GM12878 (cell line): ENCODE measurements around the gene SLC25A41. TPM values are rescaled to one million over a fixed set of nuclear protein-coding genes. Genes with fewer than 3 reads are reported as not detected.
A peak's percentile ranks its signal among the peaks of the same experiment; 100 is the strongest.

Experiments used
- CHD4 ChIP-seq: fragments of 200-600 bp; sonication (generic); IDR thresholded peaks from 2 replicates; pipeline ENCODE4 v1.6.1; 2016; ENCODE audit warnings: mild to moderate bottlenecking
- HDAC2 ChIP-seq: fragments of 200-600 bp; sonication (generic); IDR thresholded peaks from 2 replicates; pipeline ENCODE4 v1.6.1; 2017
- POLR2A ChIP-seq: IDR thresholded peaks from 2 replicates; pipeline ENCODE4 v1.6.1; 2011; ENCODE audit warnings: low read depth, mild to moderate bottlenecking, low read length
- POLR2AphosphoS5 ChIP-seq: IDR thresholded peaks from 2 replicates; pipeline ENCODE4 v1.6.1; 2011; ENCODE audit warnings: mild to moderate bottlenecking, low read length, inconsistent platforms
- SMAD5 ChIP-seq: IDR thresholded peaks from 2 replicates; pipeline ENCODE4 v1.6.1; 2016; ENCODE audit warnings: antibody characterized with exemption, low read depth
- SPI1 ChIP-seq: IDR thresholded peaks from 2 replicates; pipeline ENCODE4 v1.6.1; 2011; ENCODE audit warnings: low read depth, mild to moderate bottlenecking, low read length, moderate library complexity, borderline replicate concordance; ENCODE audit not compliant: insufficient read depth
- WRNIP1 ChIP-seq: IDR thresholded peaks from 2 replicates; pipeline ENCODE4 v1.6.1; 2011; ENCODE audit warnings: low read depth, low read length, improper control_type of control experiment, borderline replicate concordance
- polyA plus RNA-seq, 11 experiments: library from polyadenylated mRNA; depleted of rRNA in 4 of 11; unstranded in 6 of 11; stranded (reverse) in 5 of 11; fragments of >200 nt; fragmentation: Nextera tagmentation in 4 of 11; fragmentation: Illumina TruSeq in 1 of 11; extraction: Ambion mirVana in 4 of 11; extraction: Trizol in 1 of 11; gene quantifications; 1 replicate in 1 of 11; 2 replicates in 10 of 11; pipeline versions ENCODE4 v1.2.1 to v1.2.3, GENCODE V29; 2011 to 2016; ENCODE audit warnings: inconsistent platforms in 2 of 11, missing spikeins in 2 of 11, low read depth in 1 of 11
- total RNA-seq, 4 experiments: library from RNA; depleted of rRNA in 3 of 4; stranded (reverse); fragments of >200 nt in 3 of 4; fragmentation: Illumina TruSeq in 1 of 4; extraction: Trizol in 1 of 4; gene quantifications; 2 replicates each; pipeline versions ENCODE4 v1.2.1 to v1.2.3, GENCODE V29; 2013 to 2021
- TF ChIP-seq, protein P1 (sequence below): fragments of 450-650 bp; IDR thresholded peaks from 2 replicates; pipeline ENCODE4 v1.6.1; 2016; ENCODE audit warnings: mild to moderate bottlenecking
- TF ChIP-seq, protein P2 (sequence below): IDR thresholded peaks from 2 replicates; pipeline ENCODE4 v1.6.1; 2012; ENCODE audit warnings: low read length, inconsistent platforms

The SLC25A41 gene
- total and polyA plus RNA-seq, 10 of the 15 experiments (the other 5 are each of a cell fraction or from before 2014, with no cell fraction given), result 0.23 to 1.2 (median 0.43) TPM; not detected in 2

DNA sequence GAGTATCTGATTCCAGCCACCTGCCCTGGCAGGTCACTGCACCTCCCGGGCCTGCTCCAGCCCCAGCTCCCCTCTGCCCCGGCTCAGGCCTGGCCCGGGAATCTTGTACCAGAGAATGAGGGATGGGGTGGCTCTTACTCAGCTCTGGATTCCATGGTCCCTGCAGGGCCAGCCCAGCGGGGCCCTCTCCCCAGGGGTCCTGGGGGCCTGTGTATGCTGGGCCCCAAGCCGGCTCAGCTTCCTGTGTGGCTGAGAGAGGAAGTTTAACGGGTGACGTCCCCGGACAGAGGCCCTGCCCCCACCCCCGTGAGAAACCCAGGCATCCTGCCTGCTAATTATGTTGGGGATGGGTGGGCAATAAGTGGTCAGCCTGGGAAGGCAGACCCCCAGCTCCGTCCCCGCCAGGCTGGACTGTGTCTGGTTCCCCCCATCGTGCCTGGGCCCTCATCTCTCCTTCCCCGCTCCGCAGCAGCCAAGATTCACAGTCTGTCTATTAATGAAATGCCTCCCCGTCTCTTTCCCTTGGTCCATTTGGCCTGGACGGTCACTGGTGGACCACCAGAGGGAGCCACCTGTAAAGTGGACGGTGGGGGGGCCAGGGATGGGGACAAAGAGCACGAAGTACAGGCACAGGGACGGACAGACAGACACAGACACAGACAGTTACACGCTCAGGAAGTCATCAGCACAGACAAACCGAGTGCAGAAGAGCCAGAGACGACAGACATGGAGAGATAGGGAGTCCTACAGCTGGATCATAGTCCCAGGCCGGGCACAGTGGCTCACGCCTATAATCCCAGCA is 48.2 kb upstream of the SLC25A41 start, which contains the start of gene DENND1C (continued):
- TF ChIP-seq SMAD5 (0 out of 2 replicates have a peak, but pooled peaks have one; percentile 60), CHD4 (no peak), SPI1 (peak; percentile 75; the same call in 1 of the 2 replicates), WRNIP1 (no peak), HDAC2 (no peak), POLR2A (peak; percentile 82), POLR2AphosphoS5 (peak; percentile 77)
- TF ChIP-seq, protein P1, sequence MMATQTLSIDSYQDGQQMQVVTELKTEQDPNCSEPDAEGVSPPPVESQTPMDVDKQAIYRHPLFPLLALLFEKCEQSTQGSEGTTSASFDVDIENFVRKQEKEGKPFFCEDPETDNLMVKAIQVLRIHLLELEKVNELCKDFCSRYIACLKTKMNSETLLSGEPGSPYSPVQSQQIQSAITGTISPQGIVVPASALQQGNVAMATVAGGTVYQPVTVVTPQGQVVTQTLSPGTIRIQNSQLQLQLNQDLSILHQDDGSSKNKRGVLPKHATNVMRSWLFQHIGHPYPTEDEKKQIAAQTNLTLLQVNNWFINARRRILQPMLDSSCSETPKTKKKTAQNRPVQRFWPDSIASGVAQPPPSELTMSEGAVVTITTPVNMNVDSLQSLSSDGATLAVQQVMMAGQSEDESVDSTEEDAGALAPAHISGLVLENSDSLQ, result 0 out of 2 replicates have a peak, but pooled peaks have one; percentile 7
- TF ChIP-seq, protein P2, sequence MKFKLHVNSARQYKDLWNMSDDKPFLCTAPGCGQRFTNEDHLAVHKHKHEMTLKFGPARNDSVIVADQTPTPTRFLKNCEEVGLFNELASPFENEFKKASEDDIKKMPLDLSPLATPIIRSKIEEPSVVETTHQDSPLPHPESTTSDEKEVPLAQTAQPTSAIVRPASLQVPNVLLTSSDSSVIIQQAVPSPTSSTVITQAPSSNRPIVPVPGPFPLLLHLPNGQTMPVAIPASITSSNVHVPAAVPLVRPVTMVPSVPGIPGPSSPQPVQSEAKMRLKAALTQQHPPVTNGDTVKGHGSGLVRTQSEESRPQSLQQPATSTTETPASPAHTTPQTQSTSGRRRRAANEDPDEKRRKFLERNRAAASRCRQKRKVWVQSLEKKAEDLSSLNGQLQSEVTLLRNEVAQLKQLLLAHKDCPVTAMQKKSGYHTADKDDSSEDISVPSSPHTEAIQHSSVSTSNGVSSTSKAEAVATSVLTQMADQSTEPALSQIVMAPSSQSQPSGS, result no peak
